Nephron progenitor cell (in vitro differentiated cells): Measurements from ENCODE around the gene KCNK3.
"Not testable (repeated sequence)": the region's sequence is repeated elsewhere in the genome, so short reads cannot be mapped to it uniquely, and the experiment has no call there.

ENCODE experiments used
- DNase-seq: peaks from one replicate; pipeline ENCODE4 v3.0.0; 2021
- H3K27ac Mint-ChIP-seq: 2 replicates; pipeline ENCODE4 v1.8.0; 2021; ENCODE audit warnings: mild to moderate bottlenecking, moderate library complexity, mixed read lengths
- H3K27me3 Mint-ChIP-seq: 2 replicates; pipeline ENCODE4 v1.8.0; 2021; ENCODE audit warnings: mild to moderate bottlenecking, low read depth, mixed read lengths; ENCODE audit not compliant: poor library complexity
- H3K36me3 Mint-ChIP-seq: 2 replicates; pipeline ENCODE4 v1.8.0; 2021; ENCODE audit warnings: low read depth, mixed read lengths
- H3K4me1 Mint-ChIP-seq: 2 replicates; pipeline ENCODE4 v1.8.0; 2021; ENCODE audit warnings: mixed read lengths
- H3K4me3 Mint-ChIP-seq: 2 replicates; pipeline ENCODE4 v1.8.0; 2021; ENCODE audit warnings: mild to moderate bottlenecking, moderate library complexity, mixed read lengths
- H3K9me3 Mint-ChIP-seq: 2 replicates; pipeline ENCODE4 v1.8.0; 2021; ENCODE audit warnings: mild to moderate bottlenecking, moderate library complexity, mixed read lengths
- TF ChIP-seq, protein P1 (sequence below): fragments of 200-600 bp; sonication (generic); IDR thresholded peaks from 2 replicates; pipeline ENCODE4 v1.5.0; 2021; ENCODE audit warnings: antibody characterized with exemption

KCNK3 gene

DNA sequence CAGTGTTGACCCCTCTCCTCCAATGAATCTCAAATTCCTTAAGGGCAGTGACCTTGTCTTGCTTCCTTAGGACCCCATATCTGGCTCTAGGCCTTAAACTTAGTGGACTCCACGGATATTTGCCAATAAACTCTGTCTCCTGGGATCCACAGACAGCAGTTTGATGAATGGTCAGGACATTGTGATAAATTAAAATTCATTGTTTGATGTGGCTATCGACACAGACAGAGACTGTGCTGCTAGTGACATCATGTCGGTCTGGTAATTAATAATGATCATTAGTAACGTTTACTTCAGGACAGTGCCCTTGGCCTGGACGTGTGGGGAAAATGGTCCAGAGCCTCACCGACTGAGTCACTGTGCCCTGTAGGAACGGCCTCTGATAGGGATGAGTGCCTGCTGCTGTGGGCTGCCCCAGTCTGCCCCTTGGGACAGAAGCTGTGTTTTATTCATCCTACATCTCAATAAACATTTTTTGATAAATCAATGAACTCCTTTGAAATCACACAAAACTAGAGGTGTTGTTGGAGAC, 66.3 kb downstream of the KCNK3 start:
- H3K9me3 Mint-ChIP-seq: no peaks in the 10 kb centered on the region
- H3K4me3 Mint-ChIP-seq: peak overlapping the region; percentile 18
- H3K4me1 Mint-ChIP-seq: peaks cover 48% of the 10 kb centered on the region
- DNase-seq: no peak
- TF ChIP-seq, protein P1, sequence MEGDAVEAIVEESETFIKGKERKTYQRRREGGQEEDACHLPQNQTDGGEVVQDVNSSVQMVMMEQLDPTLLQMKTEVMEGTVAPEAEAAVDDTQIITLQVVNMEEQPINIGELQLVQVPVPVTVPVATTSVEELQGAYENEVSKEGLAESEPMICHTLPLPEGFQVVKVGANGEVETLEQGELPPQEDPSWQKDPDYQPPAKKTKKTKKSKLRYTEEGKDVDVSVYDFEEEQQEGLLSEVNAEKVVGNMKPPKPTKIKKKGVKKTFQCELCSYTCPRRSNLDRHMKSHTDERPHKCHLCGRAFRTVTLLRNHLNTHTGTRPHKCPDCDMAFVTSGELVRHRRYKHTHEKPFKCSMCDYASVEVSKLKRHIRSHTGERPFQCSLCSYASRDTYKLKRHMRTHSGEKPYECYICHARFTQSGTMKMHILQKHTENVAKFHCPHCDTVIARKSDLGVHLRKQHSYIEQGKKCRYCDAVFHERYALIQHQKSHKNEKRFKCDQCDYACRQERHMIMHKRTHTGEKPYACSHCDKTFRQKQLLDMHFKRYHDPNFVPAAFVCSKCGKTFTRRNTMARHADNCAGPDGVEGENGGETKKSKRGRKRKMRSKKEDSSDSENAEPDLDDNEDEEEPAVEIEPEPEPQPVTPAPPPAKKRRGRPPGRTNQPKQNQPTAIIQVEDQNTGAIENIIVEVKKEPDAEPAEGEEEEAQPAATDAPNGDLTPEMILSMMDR: no peak
- peak overlapping the region; percentile 70 for H3K27ac Mint-ChIP-seq
- no peaks in the 10 kb centered on the region for H3K36me3 Mint-ChIP-seq
- H3K27me3 Mint-ChIP-seq: no peaks in the 10 kb centered on the region

DNA sequence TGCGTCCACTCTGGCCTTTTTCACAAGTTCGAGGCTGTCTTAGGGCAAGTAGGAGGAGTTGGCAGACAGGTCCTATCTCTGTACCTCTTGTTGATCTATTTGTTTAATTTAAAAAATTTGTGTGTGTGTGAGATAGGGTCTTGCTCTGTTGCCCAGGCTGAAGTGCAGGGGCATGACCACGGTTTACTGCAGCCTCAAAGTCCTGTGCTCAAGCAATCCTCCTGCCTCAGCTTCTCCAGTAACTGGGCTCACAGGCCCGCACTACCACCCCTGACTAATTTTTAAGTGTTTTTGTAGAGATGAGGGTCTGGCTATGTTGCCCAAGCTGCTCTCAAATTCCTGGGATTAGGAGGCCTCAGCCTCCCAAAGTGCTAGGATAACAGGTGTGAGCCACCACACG, 67.3 kb downstream of the KCNK3 start:
- TF ChIP-seq, protein P1: no peak
- Mint-ChIP-seq H3K36me3 (no peaks in the 10 kb centered on the region), H3K27me3 (no peaks in the 10 kb centered on the region), H3K9me3 (no peaks in the 10 kb centered on the region), H3K4me1 (peaks cover 52% of the 10 kb centered on the region), H3K27ac (no peak overlapping the region), H3K4me3 (no peak overlapping the region)
- no peak for DNase-seq

DNA sequence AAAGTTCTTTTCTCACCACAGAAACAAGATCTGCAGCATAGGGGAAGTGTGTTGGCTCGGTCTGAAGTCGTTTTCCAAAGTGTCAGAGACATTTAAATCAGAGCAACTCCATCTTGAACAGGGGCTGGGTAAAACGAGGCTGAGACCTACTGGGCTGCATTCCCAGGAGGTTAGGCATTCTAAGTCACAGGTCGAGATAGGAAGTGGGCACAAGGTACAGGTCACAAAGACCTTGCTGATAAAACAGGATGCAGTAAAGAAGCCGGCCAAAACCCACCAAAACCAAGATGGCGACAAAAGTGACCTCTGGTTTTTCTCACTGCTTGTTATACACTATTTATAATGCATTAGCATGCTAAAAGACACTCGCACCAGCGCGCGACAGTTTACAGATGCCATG, 68.5 kb downstream of the KCNK3 start:
- not testable (repeated sequence) for H3K4me3 Mint-ChIP-seq, H3K27ac Mint-ChIP-seq, H3K36me3 Mint-ChIP-seq, H3K27me3 Mint-ChIP-seq, DNase-seq, H3K9me3 Mint-ChIP-seq
- peaks cover 52% of the 10 kb centered on the region for H3K4me1 Mint-ChIP-seq

DNA sequence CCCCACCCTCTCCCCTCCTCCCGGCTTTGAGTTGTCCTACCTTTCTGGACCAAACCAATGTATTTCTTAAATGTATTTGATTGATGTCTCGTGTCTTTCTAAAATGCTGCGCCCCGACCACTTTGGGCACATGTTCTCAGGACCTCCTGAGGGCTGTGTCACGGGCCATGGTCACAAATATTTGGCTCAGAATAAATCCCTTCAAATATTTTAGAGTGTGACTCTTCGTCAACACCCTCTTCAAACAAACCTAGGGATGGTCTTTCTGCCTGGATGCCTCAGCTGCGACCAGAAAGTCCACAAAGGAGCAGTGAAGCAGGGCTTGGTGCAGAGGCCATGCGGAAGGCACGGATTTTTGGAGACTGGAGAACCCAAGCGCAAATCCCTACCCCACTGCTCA, 70.5 kb downstream of the KCNK3 start:
- no peak overlapping the region for H3K27ac Mint-ChIP-seq
- DNase-seq: no peak
- H3K4me3 Mint-ChIP-seq: peak overlapping the region; percentile 88
- H3K36me3 Mint-ChIP-seq: no peaks in the 10 kb centered on the region
- no peaks in the 10 kb centered on the region for H3K9me3 Mint-ChIP-seq
- TF ChIP-seq, protein P1: no peak
- no peaks in the 10 kb centered on the region for H3K27me3 Mint-ChIP-seq
- peaks cover 51% of the 10 kb centered on the region for H3K4me1 Mint-ChIP-seq

DNA sequence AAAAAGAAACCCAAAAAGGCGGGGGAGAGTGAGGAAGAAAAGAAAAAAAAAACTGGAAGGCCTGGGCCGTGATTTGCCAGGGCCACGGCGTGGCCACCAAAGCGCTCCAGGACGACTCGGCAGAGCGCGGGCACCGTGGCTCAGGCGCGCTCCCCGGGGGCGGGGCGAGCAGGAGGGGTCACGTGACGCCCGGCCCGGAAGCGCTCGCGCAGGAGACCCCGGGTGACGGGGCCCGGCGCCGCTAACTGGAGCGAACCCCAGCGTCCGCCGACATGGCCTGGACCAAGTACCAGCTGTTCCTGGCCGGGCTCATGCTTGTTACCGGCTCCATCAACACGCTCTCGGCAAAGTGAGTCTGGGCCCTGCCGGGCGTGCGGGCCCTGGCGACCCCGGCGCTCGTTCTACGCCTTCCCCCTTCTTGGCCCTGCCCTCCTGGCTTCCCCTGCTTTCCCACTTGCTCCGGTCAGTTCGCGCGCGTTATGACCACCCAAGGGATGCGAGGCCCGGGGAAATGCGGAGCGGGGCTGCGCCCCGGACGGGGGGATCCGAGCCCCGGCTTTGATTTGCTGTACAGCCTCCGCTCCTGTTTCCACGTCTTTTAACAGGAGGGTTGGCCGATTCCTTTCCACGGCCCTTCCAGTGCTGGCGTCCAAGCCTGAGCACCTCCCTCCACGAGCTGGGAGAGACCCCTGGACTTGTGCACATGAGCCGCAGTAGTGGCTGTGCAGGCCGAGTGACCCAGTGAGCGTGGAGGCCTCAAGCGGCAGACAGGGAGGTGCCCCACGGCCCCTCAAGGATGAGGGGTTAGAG, 71.8 kb downstream of the KCNK3 start, which contains the start of gene SLC35F6:
TSS of gene SLC35F6 (plus strand) at position 207 of the 810 bp plus-strand sequence. CDS start at position 273, 66 bp downstream.
- H3K27me3 Mint-ChIP-seq: no peaks in the 10 kb centered on the region
- H3K4me3 Mint-ChIP-seq: peak within 1 kb of the TSS; percentile 88
- H3K36me3 Mint-ChIP-seq: no peaks in the 10 kb centered on the region
- TF ChIP-seq, protein P1: no peak
- peaks cover 43% of the 10 kb centered on the region for H3K4me1 Mint-ChIP-seq
- H3K27ac Mint-ChIP-seq: peak within 1 kb of the TSS; percentile 74
- peak; percentile 86 for DNase-seq
- no peaks in the 10 kb centered on the region for H3K9me3 Mint-ChIP-seq

DNA sequence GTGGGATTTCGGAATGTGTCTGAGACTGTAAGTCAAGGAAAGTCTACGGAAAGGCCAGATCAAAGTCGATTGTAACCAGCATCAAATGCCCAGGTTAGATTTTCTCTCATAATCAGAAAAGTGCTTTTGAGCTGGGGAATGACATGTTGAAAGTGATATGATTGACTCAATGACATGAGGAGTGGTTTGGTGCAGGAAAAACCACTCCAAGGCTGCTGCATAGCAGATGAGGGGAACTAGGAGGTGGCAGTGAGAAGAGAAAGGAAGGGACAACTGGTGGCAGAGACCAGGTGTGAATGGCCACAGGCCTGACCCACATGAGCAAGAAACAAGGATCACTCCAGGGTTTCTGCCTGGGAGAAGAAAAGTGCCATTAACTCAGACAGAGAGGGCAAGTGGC, 72.4 kb downstream of the KCNK3 start:
- H3K4me3 Mint-ChIP-seq: peak overlapping the region; percentile 88
- no peak for DNase-seq
- no peaks in the 10 kb centered on the region for H3K9me3 Mint-ChIP-seq
- H3K4me1 Mint-ChIP-seq: peaks cover 43% of the 10 kb centered on the region
- H3K36me3 Mint-ChIP-seq: no peaks in the 10 kb centered on the region
- TF ChIP-seq, protein P1: no peak
- no peak overlapping the region for H3K27ac Mint-ChIP-seq
- no peaks in the 10 kb centered on the region for H3K27me3 Mint-ChIP-seq
